Kidney (tissue), 14 donors: ENCODE results near the gene QSOX2. TPM values are rescaled to one million over a fixed set of nuclear protein-coding genes. Genes with fewer than 3 reads are reported as not detected.

Experiments
- DNase-seq, 5 donors: peaks; one replicate each; pipeline ENCODE4 v3.0.0-alpha.2; 2013 to 2020
- FAIRE-seq: peaks from 2 replicates; lab custom pipeline; 2012; peaks lifted over from hg19 to GRCh38; lab: Jason Lieb, UNC
- H3K27ac ChIP-seq, 2 donors: one replicate each; pipeline ENCODE4 v1.7.0; 2013; ENCODE audit warnings: low read depth in 2 of 2, low read length in 2 of 2, inconsistent platforms in 1 of 2
- H3K27me3 ChIP-seq: one replicate; pipeline ENCODE4 v1.7.1; 2013; ENCODE audit warnings: low read length, inconsistent platforms; ENCODE audit not compliant: control insufficient read depth, insufficient read depth
- H3K36me3 ChIP-seq, 3 donors: one replicate each; pipeline versions ENCODE4 v1.7.0 to v1.7.1; 2013; ENCODE audit warnings: low read length in 3 of 3, control low read depth in 1 of 3, inconsistent platforms in 1 of 3; ENCODE audit not compliant: insufficient read depth in 3 of 3, control insufficient read depth in 2 of 3
- H3K4me1 ChIP-seq, 3 donors: one replicate each; pipeline versions ENCODE4 v1.7.0 to v1.7.1; 2013; ENCODE audit warnings: low read length in 3 of 3, inconsistent platforms in 1 of 3, low read depth in 1 of 3; ENCODE audit not compliant: control insufficient read depth in 2 of 3, insufficient read depth in 2 of 3
- H3K4me3 ChIP-seq, 3 donors: one replicate each; pipeline versions ENCODE4 v1.7.0 to v1.8.1; 2013; ENCODE audit warnings: low read length in 3 of 3, control low read depth in 1 of 3, inconsistent platforms in 1 of 3
- H3K9ac ChIP-seq, 3 donors: one replicate each; pipeline versions ENCODE4 v1.7.0 to v1.7.1; 2013; ENCODE audit warnings: low read length in 3 of 3, control low read depth in 1 of 3, inconsistent platforms in 1 of 3
- H3K9me3 ChIP-seq, 3 donors: one replicate each; pipeline versions ENCODE4 v1.7.0 to v1.7.1; 2013; ENCODE audit warnings: low read length in 3 of 3, control low read depth in 1 of 3, inconsistent platforms in 1 of 3; ENCODE audit not compliant: control insufficient read depth in 2 of 3, insufficient read depth in 1 of 3
- CTCF ChIP-seq: IDR thresholded peaks from 3 replicates; pipeline ENCODE4 v1.5.1; 2012; ENCODE audit warnings: mild to moderate bottlenecking, moderate library complexity, borderline replicate concordance; ENCODE audit not compliant: insufficient read depth; ENCODE audit errors: extremely low read depth
- intact Hi-C: fragments of 100-400 bp; cut with DNase I; formaldehyde crosslinking; loops from one replicate; pipeline ENCODE4 v1.11.1; 2022
- polyA plus RNA-seq: library from polyadenylated mRNA; stranded (reverse); fragments of 350-450 nt; fragmentation: Illumina TruSeq; extraction: RNeasy Lipid Tissue Mini Kit (QIAGEN cat#74804); gene quantifications from one replicate; pipeline ENCODE4 v1.2.3, GENCODE V29; 2014; ENCODE audit warnings: low read depth, low replicate concordance; ENCODE audit not compliant: insufficient read depth
- total RNA-seq: library from RNA; stranded (reverse); fragmentation: NEBNext Ultra II Directional; extraction: Animal tissue kit (Norgen Biotek cat#: 25700); gene quantifications from one replicate; pipeline ENCODE4 v1.2.1, GENCODE V29; 2021
- donor health status: control.
- donor health status: control.
- donor health status: control.
- donor health status: control.
- donor health status: control.
- donor health status: DM: yes; HTN: yes; CAD: no.
- donor health status: Normal renal cell carcinoma (clear cell type).

Gene QSOX2
- total and polyA plus RNA-seq, 2 donors from 2014 or later = 4.0 to 10.1 TPM

DNA sequence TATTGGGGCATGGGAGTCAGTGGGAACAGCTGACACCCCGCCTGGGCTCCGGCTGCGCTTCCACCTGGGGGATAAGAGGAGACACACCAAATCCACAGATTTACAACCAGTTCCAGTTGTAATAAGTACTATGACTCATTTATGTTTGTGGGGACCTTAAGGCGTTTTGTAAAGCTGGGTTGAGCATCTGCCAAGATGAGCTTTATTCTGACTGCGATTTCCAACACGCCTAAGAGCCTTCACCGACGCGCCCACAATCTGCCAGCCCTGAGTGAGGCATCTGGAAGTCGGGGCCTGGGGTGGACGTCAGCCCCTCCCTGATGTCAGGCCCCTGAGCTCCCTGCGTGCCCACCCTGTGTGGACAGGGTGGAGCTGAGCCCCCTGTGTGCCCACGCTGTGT lies 26.3 kb downstream of the QSOX2 start:
- FAIRE-seq = no peak
- intact Hi-C loops = no loop called here
- Histone ChIP-seq H3K9me3 (no peaks in the 10 kb centered on the region), H3K36me3 (peaks cover 0 to 11% (median 11%) of the 10 kb centered on the region in 3 donors), H3K27me3 (no peaks in the 10 kb centered on the region), H3K27ac (no peak overlapping the region), H3K4me3 (no peak overlapping the region), H3K4me1 (no peaks in the 10 kb centered on the region), H3K9ac (no peak overlapping the region)
- DNase-seq = no peak
- no peak for TF ChIP-seq CTCF

GRCh38 chr9:136218673-136219072 lies 26.9 kb downstream of the QSOX2 start:
- FAIRE-seq (no peak), DNase-seq (no peak)
- Histone ChIP-seq H3K9me3 (no peaks in the 10 kb centered on the region), H3K4me3 (no peak overlapping the region), H3K4me1 (no peaks in the 10 kb centered on the region), H3K27me3 (no peaks in the 10 kb centered on the region), H3K36me3 (peaks cover 0 to 14% (median 11%) of the 10 kb centered on the region in 3 donors), H3K9ac (no peak overlapping the region), H3K27ac (no peak overlapping the region)
- TF ChIP-seq CTCF = no peak
- intact Hi-C loops = no loop called here

- intact Hi-C loops = no loop called here
- peaks cover 0 to 14% (median 11%) of the 10 kb centered on the region in 3 donors for H3K36me3 ChIP-seq
Measured at GRCh38 chr9:136218271-136218670, 27.3 kb downstream of the QSOX2 start.

More at GRCh38 chr9:136218271-136218670, 27.3 kb downstream of the QSOX2 start:
- Histone ChIP-seq H3K4me3 (no peak overlapping the region), H3K27me3 (no peaks in the 10 kb centered on the region), H3K27ac (no peak overlapping the region), H3K9ac (no peak overlapping the region), H3K9me3 (no peaks in the 10 kb centered on the region), H3K4me1 (no peaks in the 10 kb centered on the region)
- no peak for TF ChIP-seq CTCF
- no peak for FAIRE-seq
- DNase-seq = no peak
